Suppressor macrophage (primary cell): ENCODE data around the gene BMP8B.
A peak's percentile ranks its signal among the peaks of the same experiment; 100 is the strongest.
"Not testable (repeated sequence)": the region's sequence is repeated elsewhere in the genome, so short reads cannot be mapped to it uniquely, and the experiment has no call there.

Source experiments
- DNase-seq, 4 experiments: peaks; one replicate each; pipeline ENCODE4 v3.0.0-alpha.2; 2020 to 2022

The BMP8B gene

DNA sequence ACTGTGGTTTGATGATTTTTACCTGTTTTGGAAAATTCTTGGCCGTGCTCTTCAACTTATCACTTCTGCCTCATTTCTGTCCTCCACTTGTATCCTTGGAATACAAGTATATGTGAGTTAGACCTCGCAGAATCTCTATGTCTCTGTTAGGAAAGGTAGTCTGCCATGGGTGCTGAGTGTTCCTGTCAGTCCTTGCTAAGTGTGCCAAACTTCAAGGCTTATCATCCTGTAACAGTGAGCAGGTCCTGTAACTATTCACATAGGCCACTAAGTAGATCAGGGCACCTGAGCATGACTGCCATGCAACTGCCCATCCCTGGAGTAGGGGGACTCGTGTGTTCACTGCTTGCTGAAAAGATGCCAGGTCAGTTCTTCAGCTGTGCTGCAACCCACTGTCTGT lies 24.2 kb upstream of the BMP8B start:
- DNase-seq = no peak

DNA sequence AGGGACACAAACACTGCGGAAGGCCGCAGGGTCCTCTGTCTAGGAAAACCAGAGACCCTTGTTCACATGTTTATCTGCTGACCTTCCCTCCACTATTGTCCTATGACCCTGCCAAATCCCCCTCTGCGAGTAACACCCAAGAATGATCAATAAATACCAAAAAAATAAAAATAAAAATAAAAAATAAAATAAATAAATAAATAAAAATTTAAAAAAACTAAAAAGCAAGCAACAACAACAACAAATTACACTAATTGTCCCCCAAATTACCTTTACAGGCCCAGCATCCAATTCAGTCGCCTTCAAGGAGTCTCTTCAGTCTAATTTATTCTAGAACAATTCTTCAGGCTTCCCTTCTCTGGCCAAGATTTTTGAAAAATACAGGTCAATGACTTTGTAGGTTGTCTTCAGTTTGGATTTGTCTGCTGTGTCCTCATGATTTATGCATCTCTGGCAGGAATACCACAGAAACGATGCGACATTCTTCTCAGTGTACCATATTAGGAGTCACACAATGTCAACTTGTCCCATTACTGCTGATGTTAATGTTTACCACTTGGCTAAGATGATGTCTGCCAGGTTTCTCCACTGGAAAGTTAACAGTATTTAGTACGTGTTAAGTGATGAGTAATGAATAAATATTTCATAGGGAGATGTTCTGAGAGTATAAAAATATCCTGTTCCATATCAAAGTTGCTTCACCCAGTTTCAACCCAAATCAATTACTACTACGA lies 20.3 kb upstream of the BMP8B start:
- DNase-seq = no peak

GRCh38 chr1:39805385-39805784 lies 16.7 kb upstream of the BMP8B start:
- no peak for DNase-seq

- no peak for DNase-seq
Measured at GRCh38 chr1:39802496-39803260, 14.0 kb upstream of the BMP8B start.

DNA sequence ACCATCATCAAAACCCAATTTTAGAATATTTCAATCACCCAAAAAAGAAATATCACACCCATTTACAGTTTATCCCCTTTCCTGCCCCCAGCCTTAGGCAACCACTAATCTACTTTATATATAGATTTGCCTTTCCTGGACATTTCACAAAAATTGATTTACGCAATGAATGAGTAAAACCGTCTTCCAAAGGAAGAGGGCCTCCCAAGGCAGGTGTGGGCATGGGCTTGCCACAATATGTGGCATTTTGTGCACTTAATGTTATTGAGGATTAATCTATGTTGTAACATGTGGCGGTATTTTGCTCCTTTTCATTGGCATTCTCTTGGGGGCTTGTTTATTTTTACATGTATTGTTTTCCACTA lies 11.8 kb upstream of the BMP8B start:
- no peak for DNase-seq

DNA sequence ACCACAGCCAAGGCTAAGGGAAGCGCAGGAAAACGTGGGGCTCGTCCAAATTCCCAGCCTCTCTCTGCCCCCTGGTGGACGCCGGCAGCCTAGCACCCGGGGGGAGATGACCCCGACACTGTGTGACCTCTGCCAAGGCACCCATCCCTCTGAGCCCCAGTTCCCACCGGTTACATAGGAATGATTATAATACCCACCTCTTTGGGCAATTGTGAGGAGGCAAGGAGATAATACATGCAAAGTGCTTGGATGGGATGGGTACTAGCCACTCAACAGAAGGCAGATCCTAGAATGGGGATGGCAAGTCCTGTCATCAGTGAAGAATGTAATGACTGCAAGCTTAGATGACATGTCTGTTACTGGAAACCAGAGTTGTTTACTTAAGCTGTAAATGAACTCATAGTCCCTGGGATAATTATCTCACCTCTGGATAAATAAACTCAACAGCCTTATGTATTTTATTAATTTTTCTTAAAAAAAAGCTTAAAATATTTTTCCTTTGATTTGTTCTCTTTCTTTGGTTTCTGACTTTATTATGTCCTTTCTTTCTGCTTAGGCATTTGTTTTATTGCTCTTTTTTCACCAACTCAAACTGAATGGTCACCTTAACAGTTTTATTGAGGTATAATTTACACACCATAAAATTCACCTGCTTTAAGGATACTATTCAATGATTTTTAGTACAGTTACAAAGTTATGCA lies 11.3 kb upstream of the BMP8B start:
- DNase-seq = peak; percentile 66 to 86 (median 78)

DNA sequence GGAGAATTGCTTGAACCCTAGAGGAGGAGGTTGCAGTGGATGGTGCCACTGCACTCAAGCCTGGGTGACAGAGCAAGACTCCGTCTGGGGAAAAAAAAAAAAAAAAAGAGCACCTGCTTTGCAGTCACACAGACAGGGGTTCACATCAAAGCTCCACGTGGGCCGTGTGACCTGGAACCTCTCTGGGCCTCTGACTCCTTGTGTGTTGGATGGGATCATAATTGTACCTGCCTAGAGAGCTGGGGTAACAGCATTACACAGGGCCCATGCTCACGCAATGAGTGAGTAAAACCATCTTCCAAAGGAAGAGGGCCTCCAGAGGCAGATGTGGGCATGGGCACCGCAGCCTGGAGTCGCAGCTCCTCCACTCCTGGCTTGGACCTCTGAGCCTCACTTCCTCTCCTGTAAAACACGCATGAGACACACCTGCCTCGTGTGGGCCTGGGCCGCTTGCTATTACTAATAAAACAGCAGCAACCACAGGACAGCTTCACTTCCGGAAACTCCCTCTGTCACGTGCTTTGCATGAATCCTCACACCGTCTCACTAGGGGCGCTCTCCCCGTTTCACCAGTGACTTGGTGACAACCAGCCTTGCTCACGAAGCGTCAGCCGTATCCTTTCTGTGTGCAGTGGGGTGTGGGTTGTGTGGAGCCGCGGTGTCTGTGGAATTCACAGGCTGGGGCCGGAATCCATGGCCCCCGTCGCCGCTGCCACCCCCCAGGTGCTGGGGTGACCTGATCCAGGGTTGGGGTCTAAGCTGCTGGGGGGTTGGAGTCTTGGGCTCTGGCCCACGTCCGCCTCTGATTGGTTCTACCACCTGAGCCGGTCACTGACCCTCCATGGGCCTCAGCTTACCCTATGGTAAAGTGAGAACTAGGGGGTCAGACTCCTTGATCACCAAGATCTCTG lies 10.4 kb upstream of the BMP8B start:
- DNase-seq = peak; percentile 81 to 93 (median 90)

- no peak for DNase-seq
Measured at GRCh38 chr1:39795651-39796050, 7.0 kb upstream of the BMP8B start.

DNA sequence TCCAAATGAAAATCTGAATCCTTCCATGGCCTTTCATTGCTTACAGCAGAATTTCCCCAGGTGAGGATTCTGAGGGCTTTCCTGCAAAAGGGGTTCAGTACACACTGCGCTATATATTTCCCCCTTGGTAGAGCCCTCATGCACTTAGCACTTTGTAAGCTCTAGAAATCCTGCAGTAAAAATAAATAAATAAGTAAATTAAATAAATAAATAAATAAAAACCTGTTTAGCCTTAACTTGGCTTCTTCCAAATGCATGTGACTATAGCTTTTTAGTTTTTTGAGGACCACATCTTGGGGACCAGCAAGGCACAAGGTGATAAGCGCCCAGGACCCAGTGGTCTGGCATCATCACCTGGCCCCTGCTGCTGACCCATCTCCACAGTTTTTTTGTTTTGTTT lies 3.2 kb upstream of the BMP8B start:
- no peak for DNase-seq

DNA sequence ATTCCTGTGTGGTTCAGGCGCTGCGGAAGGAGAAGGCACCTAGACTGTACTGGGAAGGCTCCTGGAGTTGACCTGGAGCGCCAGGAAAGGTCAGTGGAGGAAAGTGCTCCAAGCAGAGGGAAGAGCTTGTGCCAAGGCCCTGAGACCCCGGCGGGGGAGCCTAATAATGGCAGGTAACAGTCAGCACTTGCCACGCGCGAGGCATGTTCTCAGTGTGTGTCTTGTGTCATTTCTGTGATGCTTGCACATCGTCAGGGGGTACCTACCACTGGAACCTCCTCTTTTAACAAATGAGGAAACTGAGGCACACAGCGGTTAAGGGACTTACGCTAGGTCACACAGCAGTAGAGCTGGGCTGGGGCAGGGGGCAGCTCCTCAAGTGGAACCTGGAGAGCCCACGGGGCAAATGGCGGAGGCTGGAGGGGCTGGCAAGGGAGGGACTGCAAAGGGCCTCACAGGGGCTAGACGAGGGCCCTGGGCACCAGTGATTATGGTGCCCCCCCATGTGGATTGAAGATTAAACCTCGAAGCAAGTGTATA lies 976 bp upstream of the BMP8B start:
- DNase-seq = no peak

GRCh38 chr1:39788426-39788757 lies 273 bp downstream of the BMP8B start:
- DNase-seq = peak in 1 of 4 experiments; percentile 19

DNA sequence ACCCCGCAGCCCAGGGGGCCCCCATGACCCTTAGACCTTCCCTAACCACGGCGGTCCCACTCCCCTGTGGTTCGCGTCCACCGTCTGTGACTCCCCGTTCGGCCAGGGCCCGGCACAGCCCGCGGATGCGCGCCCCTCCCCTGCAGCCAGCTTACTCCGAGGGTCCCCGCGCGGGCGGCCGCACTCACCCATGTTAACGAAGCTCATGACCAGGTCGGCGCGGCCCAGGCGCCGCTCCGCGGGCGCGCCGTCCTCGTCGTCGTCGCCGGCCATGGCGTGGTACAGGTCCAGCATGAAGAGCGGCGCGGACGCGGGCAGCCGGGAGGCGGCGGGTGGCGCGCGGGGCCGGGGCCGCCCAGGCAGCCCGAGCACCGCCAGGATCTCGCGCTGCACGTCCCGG lies 701 bp downstream of the BMP8B start:
- not testable (repeated sequence) for DNase-seq

- DNase-seq = no peak
Measured at GRCh38 chr1:39787468-39787867, 1.2 kb downstream of the BMP8B start.

GRCh38 chr1:39787108-39787375 lies 1.6 kb downstream of the BMP8B start:
- not testable (repeated sequence) for DNase-seq

DNA sequence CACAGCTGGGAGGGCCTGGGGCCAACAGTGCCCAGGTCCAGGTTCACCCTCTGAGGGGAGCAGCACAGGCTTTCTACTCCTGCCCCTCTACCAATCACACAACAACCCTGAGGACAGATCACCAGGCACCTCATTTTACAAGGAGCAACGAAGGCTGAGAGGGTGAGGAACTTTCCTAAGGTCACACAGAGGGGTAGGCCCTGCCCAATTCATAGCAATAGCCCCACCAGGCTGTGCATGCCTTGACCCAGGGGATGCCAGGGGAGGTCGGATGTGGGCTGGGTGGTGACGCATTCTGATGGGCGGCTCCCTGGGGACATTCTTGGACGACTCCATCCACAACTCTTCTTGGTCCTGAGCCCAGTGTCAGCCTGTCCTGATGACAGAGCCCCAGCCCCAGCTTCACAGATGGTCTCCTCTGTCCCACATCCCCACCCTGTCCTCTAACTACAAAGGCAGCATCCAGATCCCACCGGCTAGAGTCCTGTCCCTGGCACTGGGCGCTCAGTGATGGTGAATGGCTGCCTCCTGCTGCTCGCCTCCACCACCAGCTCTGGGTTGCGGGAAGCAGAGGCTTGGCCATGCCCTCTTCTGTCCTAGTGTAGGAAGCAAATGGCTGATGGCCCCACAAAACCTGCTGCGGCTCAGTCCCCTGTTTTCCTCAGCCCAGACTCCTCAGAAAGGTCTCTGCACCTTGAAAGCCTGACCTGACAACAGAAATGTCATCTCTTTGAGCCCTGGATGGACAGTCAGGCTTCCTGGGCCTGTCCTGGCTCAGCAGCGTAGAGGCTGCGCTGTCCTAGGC lies 2.2 kb downstream of the BMP8B start:
- DNase-seq = not testable (repeated sequence)

GRCh38 chr1:39782685-39783084 lies 6.0 kb downstream of the BMP8B start:
- DNase-seq = not testable (repeated sequence)

- no peak for DNase-seq
Measured at GRCh38 chr1:39782103-39782502, 6.6 kb downstream of the BMP8B start.

GRCh38 chr1:39781349-39781715 lies 7.3 kb downstream of the BMP8B start:
- DNase-seq = no peak

- DNase-seq = no peak
Measured at GRCh38 chr1:39779821-39780220, 8.8 kb downstream of the BMP8B start.

DNA sequence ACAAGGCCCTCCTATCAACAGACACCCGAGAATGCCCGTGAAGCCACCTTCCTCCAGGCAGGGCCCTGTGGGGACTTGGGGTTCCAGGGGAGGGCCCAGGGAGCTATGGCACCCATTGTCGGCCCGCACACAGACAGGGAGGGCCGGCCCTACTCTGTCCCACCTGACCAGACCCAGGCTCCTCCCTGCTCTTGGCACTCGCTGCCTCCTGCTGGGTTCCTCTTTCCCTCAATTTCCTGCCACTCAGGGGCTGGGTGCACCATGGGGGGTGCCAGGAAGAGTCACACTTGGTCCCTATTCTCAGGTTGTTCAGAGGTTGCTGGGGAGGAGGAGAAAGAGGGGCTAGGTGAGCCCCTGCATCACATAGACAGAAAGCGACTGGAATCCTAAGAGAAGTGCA lies 9.5 kb downstream of the BMP8B start:
- peak in 2 of 4 experiments; percentile 8 for DNase-seq

DNA sequence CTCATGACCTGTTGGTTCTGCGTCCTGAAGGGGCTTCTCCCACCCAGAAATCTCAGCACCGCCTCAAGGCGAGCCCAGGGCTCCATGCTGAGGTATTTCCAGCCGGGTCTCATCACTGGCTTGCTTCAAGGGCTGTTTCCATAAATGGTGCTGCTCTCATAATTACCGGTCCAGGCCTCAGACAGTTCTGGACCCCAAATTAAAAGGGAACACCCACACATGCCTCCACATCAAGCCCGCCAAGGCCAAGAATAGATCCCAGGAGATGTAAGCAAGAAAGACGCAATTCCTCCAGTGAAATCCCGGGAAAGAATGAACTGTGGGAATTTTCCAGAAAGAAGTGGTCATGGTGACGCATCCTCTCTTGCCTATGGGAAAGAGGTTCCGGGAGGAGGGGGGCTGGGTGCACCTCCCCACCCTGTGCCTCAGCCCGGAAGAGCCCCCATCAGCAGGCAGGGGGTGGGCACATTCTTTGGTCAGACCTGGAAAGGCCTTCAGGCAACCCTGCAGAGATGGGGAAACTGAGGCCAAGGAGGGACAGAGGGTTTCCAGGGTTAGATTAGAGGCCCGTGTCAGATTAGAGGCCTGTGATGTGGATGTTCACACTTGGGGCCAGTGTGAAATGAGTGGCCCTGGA lies 10.1 kb downstream of the BMP8B start:
- DNase-seq = not testable (repeated sequence)
